OCI-LY3 (cell line): ENCODE data around the gene MAPK8.

Experiments
- H2AFZ ChIP-seq: fragments of 200-600, 300-600 bp; shearing (Covaris generic); 2 replicates; pipeline ENCODE4 v1.6.0; 2014; ENCODE audit warnings: antibody characterized with exemption, low read depth, low read length
- H3K27ac ChIP-seq: fragments of 200-600, 300-600 bp; sonication (generic); 2 replicates; pipeline ENCODE4 v1.5.1; 2014; ENCODE audit warnings: mild to moderate bottlenecking, low read length, moderate library complexity, mixed read lengths
- H3K27me3 ChIP-seq: fragments of 200-600, 300-600 bp; sonication (generic); 2 replicates; pipeline ENCODE4 v1.6.1; 2014; ENCODE audit warnings: low read depth, low read length, mixed read lengths
- H3K36me3 ChIP-seq: fragments of 200-600, 300-600 bp; sonication (generic); replicated peaks from 2 replicates; pipeline ENCODE3; 2014; ENCODE audit warnings: low read depth, low read length, mixed read lengths
- H3K4me1 ChIP-seq: fragments of 300-600, 200-600 bp; sonication (generic); 2 replicates; pipeline ENCODE4 v1.6.1; 2014; ENCODE audit warnings: low read length, mixed read lengths
- H3K4me2 ChIP-seq: fragments of 200-600, 300-600 bp; sonication (generic); 2 replicates; pipeline ENCODE4 v1.6.1; 2014; ENCODE audit warnings: low read length, mixed read lengths
- H3K4me3 ChIP-seq: fragments of 300-600, 200-600 bp; sonication (generic); 2 replicates; pipeline ENCODE4 v1.5.1; 2014; ENCODE audit warnings: antibody characterized with exemption, mild to moderate bottlenecking, low read length, moderate library complexity
- H3K79me2 ChIP-seq: fragments of 300-600, 200-600 bp; shearing (Covaris generic); 2 replicates; pipeline ENCODE4 v1.6.1; 2014; ENCODE audit warnings: mild to moderate bottlenecking, low read length, mixed read lengths
- H3K9ac ChIP-seq: fragments of 300-600, 200-600 bp; shearing (Covaris generic); 2 replicates; pipeline ENCODE4 v1.6.0; 2014; ENCODE audit warnings: mild to moderate bottlenecking, low read length, moderate library complexity
- H3K9me3 ChIP-seq: fragments of 200-600, 300-600 bp; shearing (Covaris generic); 2 replicates; pipeline ENCODE4 v1.6.1; 2014; ENCODE audit warnings: low read length, mixed read lengths; ENCODE audit not compliant: insufficient read depth
- H4K20me1 ChIP-seq: fragments of 200-600, 300-600 bp; sonication (generic); 2 replicates; pipeline ENCODE4 v1.6.1; 2016; ENCODE audit warnings: low read length, mixed read lengths; ENCODE audit not compliant: insufficient read depth
- CTCF ChIP-seq: fragments of 200-600, 300-600 bp; sonication (generic); IDR thresholded peaks from 2 replicates; pipeline ENCODE4 v1.5.1; 2014; ENCODE audit warnings: antibody characterized with exemption, low read length, low read depth
- EZH2phosphoT487 ChIP-seq: fragments of 200-600 bp; shearing (Covaris generic); IDR thresholded peaks from 2 replicates; pipeline ENCODE4 v1.6.1; 2018; ENCODE audit warnings: antibody characterized with exemption, mixed run types, low read depth

Gene MAPK8

GRCh38 chr10:48353246-48353645 is 46.8 kb downstream of the MAPK8 start:
- H3K27me3 ChIP-seq: no peaks in the 10 kb centered on the region
- no peak overlapping the region for H3K27ac ChIP-seq
- peaks cover 11% of the 10 kb centered on the region for H3K4me1 ChIP-seq
- H3K36me3 ChIP-seq: no peaks in the 10 kb centered on the region
- no peak overlapping the region for H3K4me3 ChIP-seq
- TF ChIP-seq EZH2phosphoT487: no peak
- no peak for TF ChIP-seq CTCF
- H3K79me2 ChIP-seq: no peaks in the 10 kb centered on the region
- H3K4me2 ChIP-seq: no peak overlapping the region
- H4K20me1 ChIP-seq: no peaks in the 10 kb centered on the region; the same call in 1 of the 2 replicates
- H3K9ac ChIP-seq: no peak overlapping the region
- no peak overlapping the region for H2AFZ ChIP-seq
- H3K9me3 ChIP-seq: no peaks in the 10 kb centered on the region

DNA sequence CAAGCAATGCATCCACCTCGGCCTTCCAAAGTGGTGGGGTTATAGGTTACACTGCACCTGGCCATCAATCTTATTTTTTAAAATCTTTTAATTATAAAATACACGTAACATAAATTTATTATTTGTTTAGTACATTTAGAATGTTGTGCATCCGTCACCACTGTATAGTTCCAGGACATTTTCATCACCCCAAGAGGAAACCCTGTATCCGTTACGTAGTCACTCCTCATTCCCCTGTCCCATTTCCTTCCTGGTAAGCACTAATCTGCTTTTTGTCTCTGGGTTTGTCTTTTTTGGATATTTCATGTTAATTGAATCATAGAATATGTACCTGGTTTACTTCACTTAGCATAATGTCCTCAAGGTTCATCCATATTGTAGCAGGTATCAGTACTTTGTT is 51.2 kb downstream of the MAPK8 start:
- H3K4me1 ChIP-seq: peaks cover 20% of the 10 kb centered on the region
- H4K20me1 ChIP-seq: peaks cover 7% of the 10 kb centered on the region
- TF ChIP-seq EZH2phosphoT487 (no peak), CTCF (no peak)
- no peak overlapping the region for H3K9ac ChIP-seq
- no peaks in the 10 kb centered on the region for H3K79me2 ChIP-seq
- H3K9me3 ChIP-seq: no peaks in the 10 kb centered on the region
- H3K4me2 ChIP-seq: no peak overlapping the region
- no peaks in the 10 kb centered on the region for H3K27me3 ChIP-seq
- H3K4me3 ChIP-seq: no peak overlapping the region
- no peak overlapping the region for H2AFZ ChIP-seq
- no peaks in the 10 kb centered on the region for H3K36me3 ChIP-seq
- no peak overlapping the region for H3K27ac ChIP-seq

DNA sequence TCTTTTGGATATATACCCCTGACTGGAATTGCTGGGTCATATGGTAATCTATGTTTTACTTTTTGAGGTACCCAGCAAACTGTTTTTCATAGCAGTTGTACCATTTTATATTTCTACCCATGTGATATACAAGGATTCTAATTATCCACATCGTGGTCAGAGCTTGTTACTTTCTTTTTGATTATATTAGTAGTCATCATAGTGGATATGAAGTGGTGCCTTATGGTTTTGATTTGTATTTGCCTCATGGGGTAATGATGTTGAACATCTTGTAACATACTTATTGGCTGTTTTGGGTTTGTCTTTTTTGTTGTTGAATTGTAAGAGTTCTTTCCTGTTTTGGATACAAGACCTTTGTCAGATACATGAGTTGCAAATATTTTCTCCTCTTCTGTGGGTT is 51.7 kb downstream of the MAPK8 start:
- Histone ChIP-seq H2AFZ (no peak overlapping the region), H3K36me3 (no peaks in the 10 kb centered on the region), H3K4me2 (no peak overlapping the region), H3K9me3 (no peaks in the 10 kb centered on the region), H3K79me2 (0 out of 2 replicates have a peak, but pooled peaks cover 3% of the 10 kb centered on the region), H3K27me3 (no peaks in the 10 kb centered on the region), H3K27ac (no peak overlapping the region), H4K20me1 (peaks cover 7% of the 10 kb centered on the region), H3K9ac (no peak overlapping the region), H3K4me1 (peaks cover 16% of the 10 kb centered on the region), H3K4me3 (no peak overlapping the region)
- TF ChIP-seq CTCF: no peak
- no peak for TF ChIP-seq EZH2phosphoT487

- no peaks in the 10 kb centered on the region for H3K9me3 ChIP-seq
- no peaks in the 10 kb centered on the region for H3K36me3 ChIP-seq
- TF ChIP-seq CTCF: no peak
- no peak for TF ChIP-seq EZH2phosphoT487
- no peaks in the 10 kb centered on the region for H3K27me3 ChIP-seq
- no peak overlapping the region for H2AFZ ChIP-seq
- H3K4me1 ChIP-seq: peaks cover 19% of the 10 kb centered on the region
- no peak overlapping the region for H3K4me3 ChIP-seq
- H3K4me2 ChIP-seq: no peak overlapping the region
- H3K79me2 ChIP-seq: 0 out of 2 replicates have a peak, but pooled peaks cover 3% of the 10 kb centered on the region
- H3K9ac ChIP-seq: no peak overlapping the region
- H4K20me1 ChIP-seq: peaks cover 7% of the 10 kb centered on the region
- H3K27ac ChIP-seq: no peak overlapping the region
These were observed 52.4 kb downstream of the MAPK8 start for GRCh38 chr10:48358838-48359237.
